Measurements from ENCODE around the gene MAN2A1. TPM values are rescaled to one million over a fixed set of nuclear protein-coding genes. Genes with fewer than 3 reads are reported as not detected.

Gene MAN2A1
- 10 to 100 TPM; 10.4 to 15.4 TPM for total RNA-seq
- long read RNA-seq, partial matches to known transcripts, result 1 of 1 reads
- long read RNA-seq, other reads (novel, unspliced or antisense), result 0 of 1 reads

- intact Hi-C loops (cut with DNase I), result no loop called here
- DNase-seq, result peak; percentile 81
- ATAC-seq, result peak; percentile 81 to 89
Observed at GRCh38 chr5:109689740-109690241, at the start of gene MAN2A1. MAN2A1 (plus strand) TSS chr5:109689927; CDS start chr5:109690418, 491 bp downstream.

DNA sequence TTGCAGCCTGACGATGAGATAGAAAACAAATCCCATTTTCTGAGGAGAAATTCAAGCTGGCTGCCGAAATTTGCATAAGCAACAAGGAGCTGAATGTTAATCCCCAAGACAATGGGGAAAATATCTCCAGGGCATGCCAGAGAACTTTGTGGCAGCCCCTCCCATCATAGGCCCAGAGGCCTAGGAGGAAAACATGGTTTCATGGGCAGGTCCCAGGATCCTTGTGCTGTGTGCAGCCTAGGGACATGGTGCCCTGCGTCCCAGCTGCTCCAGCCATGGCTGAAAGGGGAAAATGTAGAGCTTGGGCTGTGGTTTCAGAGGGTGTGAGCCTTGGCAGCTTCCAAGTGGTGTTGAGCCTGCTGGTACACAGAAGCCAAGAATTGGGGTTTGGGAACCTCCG, 48.8 kb upstream of the MAN2A1 start:
- ATAC-seq, result no peak
- intact Hi-C loops (cut with DNase I), result no loop called here
- DNase-seq, result no peak

DNA sequence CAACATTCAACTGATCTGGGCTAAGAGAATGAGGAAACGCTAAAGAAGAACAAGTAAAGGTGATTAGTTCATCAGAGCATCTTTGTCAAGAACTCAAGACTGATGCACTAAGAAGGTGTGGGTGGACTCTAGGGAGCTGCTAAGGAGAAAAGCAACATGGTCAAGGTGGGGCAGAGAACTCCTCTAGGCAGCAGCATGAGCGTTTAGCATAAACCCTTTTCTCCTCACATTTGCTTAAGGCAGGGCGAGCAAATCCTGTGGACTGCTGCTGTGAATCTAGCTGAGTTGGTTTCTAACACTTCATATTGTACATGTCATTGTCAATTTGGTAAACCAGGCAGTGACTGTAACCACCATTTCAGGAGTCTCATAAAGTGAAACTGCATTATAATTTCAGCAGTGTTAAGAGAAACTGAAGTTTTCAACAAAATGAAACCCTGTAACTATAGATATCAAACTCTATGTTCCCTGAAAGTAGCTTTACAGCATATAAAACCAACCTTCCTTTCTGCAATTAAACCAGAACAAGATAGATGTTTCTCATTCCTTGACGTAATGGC, 45.9 kb upstream of the MAN2A1 start:
- ATAC-seq (no peak), DNase-seq (no peak)
- intact Hi-C loops (cut with DNase I), result no loop called here

DNA sequence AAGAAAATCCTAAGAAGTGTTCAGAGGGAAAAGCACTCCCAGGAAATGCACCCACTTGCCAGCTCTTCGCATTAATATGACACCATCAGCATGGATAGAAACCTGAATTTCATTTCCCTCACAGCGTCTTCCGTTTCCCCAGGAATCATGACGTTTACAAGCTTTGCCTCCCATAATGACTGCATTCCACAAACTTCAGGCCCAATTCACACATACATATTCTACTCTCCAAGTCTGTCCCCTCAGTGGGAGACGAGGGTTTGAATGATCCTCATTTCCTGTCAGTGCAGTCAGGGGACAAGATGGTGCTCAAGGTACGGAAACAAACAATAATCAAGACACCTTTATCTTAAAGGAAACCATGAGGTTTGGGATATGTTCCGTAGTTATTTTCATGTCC, 44.9 kb upstream of the MAN2A1 start:
- ATAC-seq (no peak), DNase-seq (no peak)
- intact Hi-C loops (cut with DNase I), result no loop called here

- ATAC-seq, result no peak
- intact Hi-C loops (cut with DNase I), result no loop called here
- no peak for DNase-seq
Observed at GRCh38 chr5:109645707-109646192, 44.0 kb upstream of the MAN2A1 start.

DNA sequence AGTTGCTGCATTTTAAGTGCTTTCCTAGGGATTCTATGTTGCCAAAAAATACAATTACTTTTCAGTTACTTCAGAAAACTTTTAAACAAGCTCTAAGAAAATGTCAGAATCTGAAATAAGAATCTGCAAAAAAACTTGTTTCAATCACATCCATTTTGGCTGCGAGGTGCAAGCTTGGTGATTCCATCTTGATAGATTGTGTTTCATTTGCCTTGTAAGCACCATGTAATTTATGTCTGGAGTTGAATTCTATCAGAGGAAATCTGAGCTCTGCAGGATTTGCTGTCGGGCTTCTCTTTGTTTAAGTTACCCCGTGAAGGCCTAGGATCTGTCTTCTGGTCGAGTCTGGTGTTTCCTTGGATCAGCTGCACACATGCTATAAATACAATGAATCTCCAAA, 40.4 kb upstream of the MAN2A1 start:
- ATAC-seq (no peak), DNase-seq (no peak)
- intact Hi-C loops (cut with DNase I), result no loop called here

DNA sequence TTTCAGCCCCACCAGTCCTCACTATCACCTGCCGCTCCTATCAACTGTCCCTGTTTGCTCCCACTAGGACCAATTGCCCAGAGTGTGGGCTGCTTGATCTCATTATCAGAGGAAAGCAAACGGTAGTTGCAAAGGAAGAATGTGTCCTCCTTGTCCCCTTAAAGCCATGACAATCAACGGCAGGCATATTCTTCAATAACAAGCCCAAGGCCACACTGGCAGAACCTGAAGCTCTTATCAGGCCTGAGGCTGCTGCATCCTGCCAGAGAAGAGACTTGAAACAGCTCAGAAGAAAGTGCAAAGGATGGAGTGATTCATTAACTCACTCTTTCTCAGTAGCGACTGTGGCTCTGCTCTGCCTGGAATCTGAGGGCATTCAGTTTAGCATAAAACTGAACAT, 39.2 kb upstream of the MAN2A1 start:
- ATAC-seq (no peak), DNase-seq (no peak)
- intact Hi-C loops (cut with DNase I), result no loop called here

- ATAC-seq, result no peak
- no peak for DNase-seq
- intact Hi-C loops (cut with DNase I), result no loop called here
Observed at GRCh38 chr5:109652096-109652495, 37.6 kb upstream of the MAN2A1 start.

DNA sequence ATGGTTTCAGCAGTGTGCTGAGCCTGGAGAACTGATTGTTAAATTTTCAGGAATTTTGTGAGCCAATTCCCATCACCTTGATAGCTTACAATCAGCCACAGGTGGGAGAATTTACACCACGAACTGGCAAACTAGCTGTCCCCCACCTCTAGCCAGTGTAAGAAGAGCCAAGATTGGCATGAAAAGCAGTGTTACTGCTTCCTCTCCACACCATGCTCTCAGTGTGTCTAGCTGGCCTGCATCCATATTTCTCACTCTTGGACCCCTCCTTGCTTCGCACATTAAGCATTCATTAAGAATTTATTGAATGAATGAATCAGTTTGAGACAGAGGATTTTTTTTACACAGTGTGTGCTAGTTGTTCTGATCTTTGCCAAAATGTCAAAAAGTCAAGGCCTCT, 36.7 kb upstream of the MAN2A1 start:
- intact Hi-C loops (cut with DNase I), result no loop called here
- no peak for ATAC-seq
- no peak for DNase-seq

DNA sequence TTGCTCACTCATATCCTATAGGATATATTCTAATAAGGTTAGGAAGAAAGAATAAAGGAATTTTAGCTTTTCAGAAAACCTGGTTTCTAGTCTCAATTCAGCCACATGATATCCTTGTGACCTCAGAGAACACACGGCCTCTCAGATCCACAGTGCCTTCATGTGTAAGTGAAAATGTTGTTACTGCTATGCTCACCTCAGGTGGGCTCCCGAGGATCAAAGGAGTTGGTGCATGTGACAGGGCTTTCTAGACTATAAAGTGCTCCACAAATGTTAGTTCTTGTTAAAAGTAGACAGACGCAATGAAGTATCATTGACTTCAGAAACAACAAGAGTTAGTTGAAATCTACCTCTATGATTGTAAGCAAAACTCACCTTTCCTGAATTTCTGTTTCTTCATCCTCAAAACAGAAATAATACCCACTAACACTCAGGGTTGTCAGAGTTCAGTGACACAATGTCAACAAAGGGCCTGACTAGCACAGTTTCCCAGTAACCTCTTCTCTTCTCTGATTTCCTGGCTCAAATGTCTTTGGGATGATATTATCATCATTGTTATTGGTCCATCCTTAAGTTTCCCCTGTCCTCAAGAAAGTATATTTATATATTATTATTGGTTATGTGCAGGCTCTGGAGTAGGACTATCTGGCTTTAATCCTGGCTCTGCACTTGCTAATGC, 36.0 kb upstream of the MAN2A1 start:
- intact Hi-C loops (cut with DNase I), result no loop called here
- ATAC-seq, result no peak
- no peak for DNase-seq

GRCh38 chr5:109654455-109654854, 35.3 kb upstream of the MAN2A1 start:
- intact Hi-C loops (cut with DNase I), result no loop called here
- ATAC-seq (no peak), DNase-seq (no peak)

- intact Hi-C loops (cut with DNase I), result no loop called here
- ATAC-seq (no peak), DNase-seq (no peak)
Observed at GRCh38 chr5:109655841-109656240, 33.9 kb upstream of the MAN2A1 start.

GRCh38 chr5:109656829-109657228, 32.9 kb upstream of the MAN2A1 start:
- intact Hi-C loops (cut with DNase I), result no loop called here
- ATAC-seq (peak; percentile 63 to 72), DNase-seq (peak; percentile 48)

GRCh38 chr5:109659901-109660300, 29.8 kb upstream of the MAN2A1 start:
- ATAC-seq (no peak), DNase-seq (no peak)
- intact Hi-C loops (cut with DNase I), result no loop called here

DNA sequence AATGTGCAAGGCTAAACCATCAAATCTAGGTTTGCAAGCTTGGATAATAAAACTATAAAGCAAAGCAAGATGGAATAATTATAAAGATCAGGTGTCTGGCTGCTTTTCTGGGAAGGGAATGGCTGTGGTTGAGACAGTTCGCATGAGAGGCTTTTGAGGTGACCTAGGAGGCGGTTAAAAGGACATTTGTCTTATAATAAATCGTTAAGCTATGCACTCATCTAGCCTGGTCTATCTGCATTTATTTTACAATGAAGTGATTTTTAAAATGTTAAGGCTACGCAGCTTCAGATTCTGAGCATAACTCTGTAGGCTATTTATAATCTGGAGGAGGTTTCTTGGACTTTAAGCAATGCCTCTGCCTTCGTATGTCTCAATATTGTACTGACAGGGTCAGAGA, 29.4 kb upstream of the MAN2A1 start:
- DNase-seq, result no peak
- intact Hi-C loops (cut with DNase I), result no loop called here
- no peak for ATAC-seq

DNA sequence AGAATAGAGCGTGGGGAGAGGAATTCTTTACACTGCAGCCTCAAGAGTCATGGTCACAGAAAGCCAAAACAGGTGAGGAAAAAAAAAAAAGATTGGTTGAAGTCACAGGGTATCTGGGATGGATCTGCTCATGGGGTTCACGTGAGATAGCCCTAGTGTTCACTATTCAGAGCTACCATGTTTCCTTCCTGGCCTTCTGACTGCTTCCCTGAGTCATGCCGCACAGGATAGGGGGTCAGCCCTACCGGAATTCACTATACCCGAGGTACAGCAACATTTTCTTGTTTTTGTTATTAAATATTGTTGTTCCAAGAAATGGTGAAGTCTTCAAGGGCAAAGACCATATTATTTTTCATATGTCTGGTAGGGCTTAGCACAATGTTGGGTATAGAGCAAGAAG, 21.5 kb upstream of the MAN2A1 start:
- ATAC-seq, result no peak
- intact Hi-C loops (cut with DNase I), result no loop called here
- DNase-seq, result no peak

GRCh38 chr5:109668668-109669422, 20.9 kb upstream of the MAN2A1 start:
- DNase-seq (no peak), ATAC-seq (no peak)
- intact Hi-C loops (cut with DNase I), result no loop called here

DNA sequence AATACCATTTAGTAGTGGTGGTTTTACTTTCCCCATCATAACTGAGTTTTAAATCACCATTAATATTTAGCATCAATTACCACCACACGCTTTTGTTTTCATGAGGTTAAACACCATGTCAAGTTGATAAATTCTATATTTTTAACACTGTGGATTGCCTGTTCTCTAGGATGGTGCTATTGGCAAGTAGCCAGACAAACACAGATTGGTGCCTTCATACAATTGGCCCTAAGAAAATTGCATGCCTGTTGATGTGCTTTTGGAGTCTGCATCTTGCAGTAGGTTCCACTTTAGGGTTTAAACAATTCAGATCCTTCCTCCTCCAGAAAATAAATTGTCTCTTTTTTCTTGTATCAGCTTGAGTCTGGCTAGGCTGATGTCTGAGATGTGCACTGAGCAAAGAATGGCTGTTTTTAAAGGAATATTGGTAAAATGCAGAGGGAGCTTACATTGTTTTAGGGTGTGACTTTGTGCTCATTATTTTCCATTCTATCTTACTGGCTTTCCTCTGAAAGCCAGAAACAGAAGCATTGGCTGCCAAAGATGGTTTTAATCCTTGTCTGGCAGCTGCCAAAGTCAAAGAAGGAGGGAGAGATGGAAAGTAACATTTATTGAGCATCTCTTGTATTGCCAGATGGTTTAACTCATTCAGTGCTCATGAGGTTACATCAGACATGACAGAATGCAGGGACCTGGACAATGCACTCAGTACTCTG, 19.6 kb upstream of the MAN2A1 start:
- DNase-seq (no peak), ATAC-seq (no peak)
- intact Hi-C loops (cut with DNase I), result no loop called here

GRCh38 chr5:109671136-109671535, 18.6 kb upstream of the MAN2A1 start:
- no peak for ATAC-seq
- intact Hi-C loops (cut with DNase I), result no loop called here
- no peak for DNase-seq

DNA sequence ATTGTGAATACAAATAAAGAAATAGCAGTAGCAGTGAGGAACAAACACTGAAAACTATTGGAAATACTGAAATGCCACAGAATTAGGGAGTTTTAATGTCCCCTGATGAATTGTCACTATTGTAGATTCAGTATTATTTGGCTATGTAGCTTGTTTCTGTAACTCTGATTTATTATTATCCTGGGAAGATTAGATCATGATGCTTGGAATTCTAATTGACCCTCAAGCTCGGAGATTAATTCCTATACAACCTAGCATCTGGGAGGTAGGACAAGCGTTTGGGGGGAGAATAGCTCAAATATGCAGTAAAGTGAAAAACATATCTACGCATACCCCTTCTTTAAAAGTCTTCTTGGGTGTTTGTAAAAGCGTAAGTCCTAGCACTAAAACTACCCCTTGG, 15.1 kb upstream of the MAN2A1 start:
- intact Hi-C loops (cut with DNase I), result no loop called here
- ATAC-seq, result no peak
- no peak for DNase-seq
